Renal cortex interstitium (tissue), 15 donors: ENCODE results near the gene KLK15. TPM values are rescaled to one million over a fixed set of nuclear protein-coding genes. Genes with fewer than 3 reads are reported as not detected.

Experiments
- DNase-seq, 11 donors: peaks; one replicate each; pipeline ENCODE4 v3.0.0-alpha.2; 2013; ENCODE audit warnings: low read depth in 9 of 11, low spot score in 4 of 11; ENCODE audit errors: extremely low read depth in 1 of 11
- long read RNA-seq, 16 experiments: transcript quantifications; one replicate each; lab custom pipeline, GENCODE V29; 2026
- polyA plus RNA-seq, 3 donors: library from polyadenylated mRNA; unstranded; fragments of 120-200 nt; gene quantifications; one replicate each; pipeline ENCODE4 v1.2.1, GENCODE V29; 2013; ENCODE audit not compliant: insufficient read length in 3 of 3

Gene KLK15
- not detected for polyA plus RNA-seq
- long read RNA-seq, donor 1 = 0 reads
- long read RNA-seq, donor 2 = 0 reads
- long read RNA-seq, donor 3 = 0 reads
- long read RNA-seq, donor 4 = 0 reads
- long read RNA-seq, donor 5 = 0 reads
- long read RNA-seq, donor 6 = 0 reads
- long read RNA-seq, donor 7, partial matches to known transcripts = 0 of 1 reads
- long read RNA-seq, donor 7, other reads (novel, unspliced or antisense) = 0 of 1 reads
- long read RNA-seq, donor 8 = 0 reads
- long read RNA-seq, donor 9 = 0 reads
- long read RNA-seq, donor 10, partial matches to known transcripts = 0 of 1 reads
- long read RNA-seq, donor 10, other reads (novel, unspliced or antisense) = 0 of 1 reads
- long read RNA-seq, donor 11 = 0 reads
- long read RNA-seq, donor 12 = 0 reads
- long read RNA-seq, donor 13 = 0 reads
- long read RNA-seq, donor 14 = 0 reads
- long read RNA-seq, donor 15 = 0 reads
- long read RNA-seq, donor 16 = 0 reads

GRCh38 chr19:50833117-50833801 is at the start of gene KLK15:
Gene KLK15, minus strand, starts transcription at chr19:50833574. Its CDS starts 2,082 bp downstream, at chr19:50831492.
- no peak for DNase-seq

- DNase-seq = no peak
Measured at GRCh38 chr19:50882188-50882587, 48.8 kb upstream of the KLK15 start.

- DNase-seq = no peak
Measured at GRCh38 chr19:50880241-50880640, 46.9 kb upstream of the KLK15 start.

GRCh38 chr19:50878851-50879250 is 45.5 kb upstream of the KLK15 start:
- DNase-seq = no peak

- no peak for DNase-seq
Measured at GRCh38 chr19:50877338-50877737, 44.0 kb upstream of the KLK15 start.

- DNase-seq = no peak
Measured at GRCh38 chr19:50876456-50876855, 43.1 kb upstream of the KLK15 start.

GRCh38 chr19:50875795-50876422 is 42.5 kb upstream of the KLK15 start:
- no peak for DNase-seq

GRCh38 chr19:50874211-50874610 is 40.8 kb upstream of the KLK15 start:
- DNase-seq = no peak

GRCh38 chr19:50873056-50873455 is 39.7 kb upstream of the KLK15 start, which contains the start of gene KLK2:
Gene KLK2, plus strand, starts transcription at chr19:50873439. Its CDS starts 35 bp downstream, at chr19:50873474.
- no peak for DNase-seq

- no peak for DNase-seq
Measured at GRCh38 chr19:50870417-50871089, 37.2 kb upstream of the KLK15 start.

- DNase-seq = no peak
Measured at GRCh38 chr19:50869479-50869878, 36.1 kb upstream of the KLK15 start.

- DNase-seq = no peak
Measured at GRCh38 chr19:50861496-50862286, 28.3 kb upstream of the KLK15 start.

GRCh38 chr19:50861010-50861409 is 27.6 kb upstream of the KLK15 start:
- no peak for DNase-seq

GRCh38 chr19:50859849-50860248 is 26.5 kb upstream of the KLK15 start:
- no peak for DNase-seq

- no peak for DNase-seq
Measured at GRCh38 chr19:50858886-50859285, 25.5 kb upstream of the KLK15 start.

GRCh38 chr19:50857366-50857765 is 24.0 kb upstream of the KLK15 start:
- no peak for DNase-seq

GRCh38 chr19:50854636-50855410 is 21.4 kb upstream of the KLK15 start, which contains the start of gene KLK3:
Gene KLK3, plus strand, starts transcription at chr19:50854915. Its CDS starts 41 bp downstream, at chr19:50854956.
- no peak for DNase-seq

- no peak for DNase-seq
Measured at GRCh38 chr19:50851620-50852019, 18.2 kb upstream of the KLK15 start.
